ENCODE results near the gene TBC1D16.

GRCh38 chr17:79971651-79972050 lies 64.0 kb downstream of the TBC1D16 start:
- TF ChIP-seq CTCF (IDR thresholded peaks at IDR 0.05) (no peak), POLR2A (IDR thresholded peaks at IDR 0.05) (no peak)
